ENCODE measurements around the gene ERP44. TPM values are rescaled to one million over a fixed set of nuclear protein-coding genes. Genes with fewer than 3 reads are reported as not detected.

The ERP44 gene
- total RNA-seq, 4 donors from 2014 or later: 10.1 to 15.7 (median 13.0) TPM

GRCh38 chr9:100029251-100029650 is 69.5 kb downstream of the ERP44 start:
- 82 to 86% methylated on average over 3 of the region's 3 CpGs for WGBS, 2 donors
- intact Hi-C loops (cut with DNase I; ENCODE audit: low total_unique reads): no loop called here
- TF ChIP-seq CTCF (IDR thresholded peaks at IDR 0.05) (no peak), POLR2A (IDR thresholded peaks at IDR 0.05) (no peak)
- DNase-seq (ENCODE audit: low spot score in 2 of 2): no peak
- H3K4me3 ChIP-seq (ENCODE audit: low read depth, poor library complexity, severe bottlenecking): no peak overlapping the region

GRCh38 chr9:100028201-100028784 is 70.5 kb downstream of the ERP44 start:
- H3K4me3 ChIP-seq (ENCODE audit: low read depth, poor library complexity, severe bottlenecking): no peak overlapping the region
- TF ChIP-seq POLR2A (IDR thresholded peaks at IDR 0.05) (no peak), CTCF (IDR thresholded peaks at IDR 0.05) (no peak)
- intact Hi-C loops (cut with DNase I; ENCODE audit: low total_unique reads): no loop called here
- DNase-seq (ENCODE audit: low spot score in 2 of 2): peak; percentile 44 to 87
- 74 to 82% methylated on average over 2 of the region's 2 CpGs for WGBS, 2 donors

DNA sequence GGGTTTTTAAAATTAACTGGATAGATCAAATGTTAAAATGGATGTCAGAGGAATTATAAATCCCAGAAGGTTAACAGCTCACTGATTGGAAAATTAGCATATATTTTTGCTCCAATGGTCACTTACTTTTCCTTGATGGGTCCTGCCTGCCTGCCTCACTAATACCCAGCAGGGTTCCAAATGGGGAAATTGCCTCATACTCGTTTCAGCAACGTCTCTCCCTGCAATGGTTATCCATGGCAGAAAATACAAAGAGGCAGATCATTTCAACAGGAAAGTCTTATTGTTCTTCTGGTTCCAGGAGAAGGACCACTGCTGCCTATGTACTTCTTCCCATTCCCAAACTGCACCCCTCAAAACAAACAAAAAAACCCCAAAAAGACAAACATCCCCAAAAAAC is 71.3 kb downstream of the ERP44 start:
- TF ChIP-seq POLR2A (IDR thresholded peaks at IDR 0.05): no peak
- WGBS, 2 donors: 64 to 85% methylated on average over 2 of the region's 2 CpGs
- H3K4me3 ChIP-seq (ENCODE audit: low read depth, poor library complexity, severe bottlenecking): no peak overlapping the region
- DNase-seq (ENCODE audit: low spot score in 2 of 2): no peak
- intact Hi-C loops (cut with DNase I; ENCODE audit: low total_unique reads): no loop called here

DNA sequence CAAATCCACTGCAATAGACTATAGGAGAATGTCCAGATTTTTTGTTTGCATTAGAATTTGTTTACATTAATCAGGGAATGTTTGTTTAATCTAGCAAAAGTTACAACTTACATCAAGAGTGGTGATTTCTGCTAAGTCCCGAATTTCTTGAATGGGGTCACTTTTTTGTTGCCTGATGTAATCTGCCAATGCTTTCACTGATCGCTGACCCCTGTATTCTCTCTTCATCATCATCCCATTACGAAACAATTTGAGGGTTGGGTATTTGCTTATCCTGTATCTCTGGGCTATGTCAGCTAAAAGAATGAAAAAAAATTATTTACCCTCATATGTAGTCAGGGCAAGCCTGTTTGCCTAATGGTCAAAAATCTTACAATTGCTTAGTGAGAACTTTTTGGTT is 76.9 kb downstream of the ERP44 start:
- DNase-seq (ENCODE audit: low spot score in 2 of 2): no peak
- intact Hi-C loops (cut with DNase I; ENCODE audit: low total_unique reads): no loop called here
- WGBS, 2 donors: 96 to 97% methylated on average over 3 of the region's 3 CpGs
- no peak overlapping the region for H3K4me3 ChIP-seq (ENCODE audit: low read depth, poor library complexity, severe bottlenecking)
- TF ChIP-seq POLR2A (IDR thresholded peaks at IDR 0.05) (no peak), CTCF (IDR thresholded peaks at IDR 0.05) (no peak)

DNA sequence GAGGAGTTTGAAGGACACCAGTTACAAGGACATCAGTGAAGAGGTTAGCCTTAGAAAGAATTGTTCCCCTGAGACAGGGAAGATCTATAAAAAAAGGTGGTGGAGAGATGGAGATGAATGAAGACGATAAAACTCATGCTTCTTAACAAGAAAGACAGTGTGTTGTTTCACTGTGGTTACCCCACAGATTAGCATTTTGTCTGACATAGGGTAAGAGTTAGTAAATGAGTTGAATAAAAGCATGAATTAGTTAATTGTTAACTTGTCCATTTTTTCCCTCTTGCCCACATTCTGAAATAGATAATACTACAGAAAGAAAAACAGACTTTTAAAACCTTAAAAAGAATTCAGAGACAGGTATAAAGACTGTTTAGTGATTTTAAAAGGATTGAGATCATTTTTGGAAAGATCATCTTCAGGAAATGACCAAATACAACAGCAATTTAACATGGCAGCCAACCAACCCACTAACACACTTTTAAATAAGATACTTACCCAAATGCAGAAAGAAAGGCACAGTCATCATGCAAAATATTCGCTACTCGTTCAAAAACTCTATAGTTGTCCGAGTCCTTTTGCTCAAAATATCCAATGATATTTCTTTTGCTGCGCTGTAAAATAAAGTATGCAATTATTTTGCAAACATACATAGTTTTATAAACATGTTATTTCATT is 78.5 kb downstream of the ERP44 start:
- H3K4me3 ChIP-seq (ENCODE audit: low read depth, poor library complexity, severe bottlenecking): no peak overlapping the region
- no peak for DNase-seq (ENCODE audit: low spot score in 2 of 2)
- intact Hi-C loops (cut with DNase I; ENCODE audit: low total_unique reads): no loop called here
- 91 to 95% methylated on average over 5 of the region's 5 CpGs for WGBS, 2 donors
- TF ChIP-seq CTCF (IDR thresholded peaks at IDR 0.05) (no peak), POLR2A (IDR thresholded peaks at IDR 0.05) (no peak)

GRCh38 chr9:100019541-100019940 is 79.3 kb downstream of the ERP44 start:
- H3K4me3 ChIP-seq (ENCODE audit: low read depth, poor library complexity, severe bottlenecking): no peak overlapping the region
- no peak for DNase-seq (ENCODE audit: low spot score in 2 of 2)
- intact Hi-C loops (cut with DNase I; ENCODE audit: low total_unique reads): no loop called here
- TF ChIP-seq CTCF (IDR thresholded peaks at IDR 0.05): no peak
- no peak for TF ChIP-seq POLR2A (IDR thresholded peaks at IDR 0.05)
- 97% methylated on average over 1 of the region's 1 CpG for WGBS, 2 donors

Data from lower leg skin (tissue), 4 donors.